B cell (primary cell): ENCODE data around the gene ADAD1.

ENCODE experiments used
- EZH2 ChIP-seq: IDR thresholded peaks from 2 replicates; pipeline ENCODE4 v1.6.1; 2012; ENCODE audit warnings: borderline replicate concordance, low read depth, mild to moderate bottlenecking, moderate library complexity, low read length; ENCODE audit not compliant: insufficient read depth, poor library complexity, severe bottlenecking
- TF ChIP-seq, protein P1 (sequence below): fragments of 200-600 bp; IDR thresholded peaks from one replicate; pipeline ENCODE4 v1.8.0; 2022; ENCODE audit warnings: antibody characterized with exemption, mild to moderate bottlenecking

GRCh38 chr4:122475233-122475632 is 96.4 kb downstream of the ADAD1 start:
- TF ChIP-seq, protein P1, sequence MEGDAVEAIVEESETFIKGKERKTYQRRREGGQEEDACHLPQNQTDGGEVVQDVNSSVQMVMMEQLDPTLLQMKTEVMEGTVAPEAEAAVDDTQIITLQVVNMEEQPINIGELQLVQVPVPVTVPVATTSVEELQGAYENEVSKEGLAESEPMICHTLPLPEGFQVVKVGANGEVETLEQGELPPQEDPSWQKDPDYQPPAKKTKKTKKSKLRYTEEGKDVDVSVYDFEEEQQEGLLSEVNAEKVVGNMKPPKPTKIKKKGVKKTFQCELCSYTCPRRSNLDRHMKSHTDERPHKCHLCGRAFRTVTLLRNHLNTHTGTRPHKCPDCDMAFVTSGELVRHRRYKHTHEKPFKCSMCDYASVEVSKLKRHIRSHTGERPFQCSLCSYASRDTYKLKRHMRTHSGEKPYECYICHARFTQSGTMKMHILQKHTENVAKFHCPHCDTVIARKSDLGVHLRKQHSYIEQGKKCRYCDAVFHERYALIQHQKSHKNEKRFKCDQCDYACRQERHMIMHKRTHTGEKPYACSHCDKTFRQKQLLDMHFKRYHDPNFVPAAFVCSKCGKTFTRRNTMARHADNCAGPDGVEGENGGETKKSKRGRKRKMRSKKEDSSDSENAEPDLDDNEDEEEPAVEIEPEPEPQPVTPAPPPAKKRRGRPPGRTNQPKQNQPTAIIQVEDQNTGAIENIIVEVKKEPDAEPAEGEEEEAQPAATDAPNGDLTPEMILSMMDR = no peak
- TF ChIP-seq EZH2 = no peak
